SK-N-MC (cell line): ENCODE data around the gene OR2B2.

Source experiments
- EZH2 ChIP-seq: fragments of 200-600 bp; sonication (generic); IDR thresholded peaks from one replicate; pipeline ENCODE4 v1.6.1; 2017; ENCODE audit warnings: antibody characterized with exemption
- FOXP2 ChIP-seq: optimal IDR thresholded peaks from 2 replicates; pipeline ENCODE3; 2011; ENCODE audit warnings: mild to moderate bottlenecking, moderate library complexity; ENCODE audit not compliant: insufficient read depth; ENCODE audit errors: extremely low read length, control extremely low read depth
- POLR2AphosphoS5 ChIP-seq: IDR thresholded peaks from 2 replicates; pipeline ENCODE4 v1.6.1; 2012; ENCODE audit warnings: mild to moderate bottlenecking, low read depth, low read length, borderline replicate concordance

- TF ChIP-seq EZH2: no peak
- TF ChIP-seq POLR2AphosphoS5: no peak
- no peak for TF ChIP-seq FOXP2
Measured at GRCh38 chr6:27865850-27866356, 46.3 kb downstream of the OR2B2 start.
